GM12892 (cell line): ENCODE measurements around the gene PSENEN.
A peak's percentile ranks its signal among the peaks of the same experiment; 100 is the strongest.

ENCODE experiments used
- DNase-seq: peaks from one replicate; pipeline ENCODE4 v3.0.0; 2011; ENCODE audit not compliant: insufficient read length
- FAIRE-seq: peaks from 2 replicates; lab custom pipeline; 2011; peaks lifted over from hg19 to GRCh38; lab: Jason Lieb, UNC
- POLR2A ChIP-seq: IDR thresholded peaks from 2 replicates; pipeline ENCODE4 v1.6.1; 2011; ENCODE audit warnings: low read depth, low read length, control low read depth
- POLR2AphosphoS5 ChIP-seq: IDR thresholded peaks from 2 replicates; pipeline ENCODE4 v1.6.1; 2011; ENCODE audit warnings: low read depth, low read length, control low read depth
- TAF1 ChIP-seq: IDR thresholded peaks from 2 replicates; pipeline ENCODE4 v1.6.1; 2011; ENCODE audit warnings: low read depth, mild to moderate bottlenecking, control low read depth, low read length, borderline replicate concordance

Gene PSENEN

GRCh38 chr19:35729021-35729420, 16.4 kb upstream of the PSENEN start:
- DNase-seq (no peak), FAIRE-seq (no peak)
- no peak for TF ChIP-seq TAF1
- no peak for TF ChIP-seq POLR2A
- no peak for TF ChIP-seq POLR2AphosphoS5

GRCh38 chr19:35729763-35730162, 15.7 kb upstream of the PSENEN start:
- TF ChIP-seq TAF1 (no peak), POLR2A (peak; percentile 18; the same call in 1 of the 2 replicates)
- FAIRE-seq (no peak), DNase-seq (peak; percentile 20)

- DNase-seq (peak; percentile 6), FAIRE-seq (no peak)
- TF ChIP-seq POLR2A (0 out of 2 replicates have a peak, but pooled peaks have one; percentile 2), POLR2AphosphoS5 (no peak)
Observed at GRCh38 chr19:35730326-35730725, 15.1 kb upstream of the PSENEN start.

- FAIRE-seq (no peak), DNase-seq (no peak)
- TF ChIP-seq POLR2A: no peak
Observed at GRCh38 chr19:35731353-35731752, 14.1 kb upstream of the PSENEN start.

GRCh38 chr19:35731779-35732405, 13.6 kb upstream of the PSENEN start:
- FAIRE-seq (no peak), DNase-seq (no peak)
- TF ChIP-seq POLR2A: no peak
- TF ChIP-seq POLR2AphosphoS5: no peak
- no peak for TF ChIP-seq TAF1

- DNase-seq (no peak), FAIRE-seq (no peak)
- TF ChIP-seq POLR2AphosphoS5 (peak; percentile 20; the same call in 1 of the 2 replicates), POLR2A (no peak), TAF1 (no peak)
Observed at GRCh38 chr19:35732540-35733179, 12.8 kb upstream of the PSENEN start.

GRCh38 chr19:35733180-35734125, 12.0 kb upstream of the PSENEN start:
- no peak for DNase-seq
- FAIRE-seq: no peak
- no peak for TF ChIP-seq TAF1
- TF ChIP-seq POLR2A: no peak
- TF ChIP-seq POLR2AphosphoS5: no peak

GRCh38 chr19:35734273-35734672, 11.2 kb upstream of the PSENEN start:
- FAIRE-seq (no peak), DNase-seq (no peak)
- TF ChIP-seq TAF1 (no peak), POLR2AphosphoS5 (no peak), POLR2A (no peak)

GRCh38 chr19:35734889-35735288, 10.6 kb upstream of the PSENEN start:
- no peak for FAIRE-seq

GRCh38 chr19:35736913-35737886, 8.3 kb upstream of the PSENEN start:
- DNase-seq (no peak), FAIRE-seq (peak; percentile 64)
- no peak for TF ChIP-seq POLR2A
- peak; percentile 43; the same call in 1 of the 2 replicates for TF ChIP-seq POLR2AphosphoS5

More at GRCh38 chr19:35734889-35735288, 10.6 kb upstream of the PSENEN start:
- TF ChIP-seq POLR2AphosphoS5 (no peak), POLR2A (no peak), TAF1 (no peak)
- no peak for DNase-seq
